Measurements from ENCODE around the gene C17orf107. TPM values are rescaled to one million over a fixed set of nuclear protein-coding genes. Genes with fewer than 3 reads are reported as not detected.
"Not testable (repeated sequence)": the region's sequence is repeated elsewhere in the genome, so short reads cannot be mapped to it uniquely, and the experiment has no call there.

Gene C17orf107
- total RNA-seq, 1 experiment from 2014 or later, result 1.0 TPM

DNA sequence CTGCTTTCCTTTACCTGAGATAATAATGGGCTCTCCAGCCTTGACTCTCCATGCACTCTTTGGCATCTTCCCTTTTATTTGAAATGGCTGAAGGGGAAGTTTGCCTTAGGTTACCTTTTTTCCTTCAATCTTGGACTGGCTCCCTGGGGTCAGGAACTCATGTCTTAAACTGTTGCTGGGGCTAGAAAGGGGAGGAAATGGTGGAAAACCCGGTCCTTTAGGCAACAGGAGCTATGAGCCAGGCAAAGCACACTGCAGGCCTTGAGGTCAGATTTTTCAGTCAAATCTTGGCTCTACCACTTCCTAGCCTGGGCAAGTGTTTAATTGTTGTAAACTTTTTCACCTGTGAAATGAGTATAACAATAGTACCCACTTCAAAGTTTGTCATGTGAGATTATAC lies 36.0 kb upstream of the C17orf107 start:
- H3K4me1 ChIP-seq, result no peaks in the 10 kb centered on the region
- Mint-ChIP-seq H3K27me3 (ENCODE audit: insufficient read depth, unreplicated experiment) (no peaks in the 10 kb centered on the region), H3K27ac (ENCODE audit: unreplicated experiment) (no peak overlapping the region), H3K9me3 (ENCODE audit: unreplicated experiment) (no peaks in the 10 kb centered on the region), H3K4me3 (ENCODE audit: unreplicated experiment) (no peak overlapping the region), H3K36me3 (ENCODE audit: insufficient read depth, unreplicated experiment) (no peaks in the 10 kb centered on the region), H3K4me1 (ENCODE audit: low read depth, unreplicated experiment) (no peaks in the 10 kb centered on the region)
- H3K27me3 ChIP-seq (replicated peaks; ENCODE audit: control insufficient read depth, insufficient read depth, low read length), result no peaks in the 10 kb centered on the region
- intact Hi-C loops (cut with micrococcal nuclease; ENCODE audit: unreplicated experiment), result no loop called here
- no peaks in the 10 kb centered on the region for H3K9me3 ChIP-seq
- no peak for DNase-seq
- H3K36me3 ChIP-seq (ENCODE audit: control insufficient read depth, insufficient read depth, low read length), result no peaks in the 10 kb centered on the region
- H3K4me3 ChIP-seq (ENCODE audit: low read depth, low read length), result no peak overlapping the region
- no TSS peak for BruUV-seq (replicated peaks)
- ChIA-PET POLR2A (no interaction called here), CTCF (no interaction called here)
- TF ChIP-seq CTCF (IDR thresholded peaks at IDR 0.05; ENCODE audit: insufficient read depth in 1 of 2, low read depth in 1 of 2, low read length in 1 of 2, severe bottlenecking in 1 of 2, unreplicated experiment in 1 of 2), result no peak

DNA sequence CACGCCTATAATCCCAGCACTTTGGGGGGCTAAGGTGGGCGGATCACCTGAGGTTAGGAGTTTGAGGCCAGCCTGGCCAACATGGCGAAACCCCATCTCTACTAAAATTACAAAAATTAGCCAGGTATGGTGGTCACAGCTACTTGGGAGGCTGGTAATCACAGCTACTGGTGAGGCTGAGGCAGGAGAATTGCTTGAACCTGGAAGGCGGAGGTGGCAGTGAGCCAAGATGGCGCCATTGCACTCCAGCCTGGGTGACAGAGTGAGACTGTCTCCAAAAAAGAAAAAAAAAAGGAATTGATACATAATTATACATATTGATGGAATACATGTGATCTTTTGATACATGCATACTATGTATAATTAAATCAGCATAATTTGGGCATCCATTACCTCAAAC lies 31.8 kb upstream of the C17orf107 start:
- H3K4me3 Mint-ChIP-seq (ENCODE audit: unreplicated experiment); H3K36me3 ChIP-seq (ENCODE audit: control insufficient read depth, insufficient read depth, low read length); H3K9me3 Mint-ChIP-seq (ENCODE audit: unreplicated experiment); H3K4me3 ChIP-seq (ENCODE audit: low read depth, low read length); H3K27me3 ChIP-seq (replicated peaks; ENCODE audit: control insufficient read depth, insufficient read depth, low read length); intact Hi-C loops (cut with micrococcal nuclease; ENCODE audit: unreplicated experiment); H3K4me1 Mint-ChIP-seq (ENCODE audit: low read depth, unreplicated experiment); H3K9me3 ChIP-seq; H3K4me1 ChIP-seq; H3K27ac Mint-ChIP-seq (ENCODE audit: unreplicated experiment); H3K36me3 Mint-ChIP-seq (ENCODE audit: insufficient read depth, unreplicated experiment); DNase-seq; H3K27me3 Mint-ChIP-seq (ENCODE audit: insufficient read depth, unreplicated experiment); BruUV-seq (replicated peaks): not testable (repeated sequence)
- POLR2A ChIA-PET, result interaction anchor here (0.6 kb wide), 1 partner anchor 44 kb away, joined by 3 read pairs; no protein-coding TSS in a partner anchor
- CTCF ChIA-PET, result interaction anchor here (0.7 kb wide), 1 partner anchor 137 kb away, joined by 3 read pairs; no protein-coding TSS in a partner anchor

DNA sequence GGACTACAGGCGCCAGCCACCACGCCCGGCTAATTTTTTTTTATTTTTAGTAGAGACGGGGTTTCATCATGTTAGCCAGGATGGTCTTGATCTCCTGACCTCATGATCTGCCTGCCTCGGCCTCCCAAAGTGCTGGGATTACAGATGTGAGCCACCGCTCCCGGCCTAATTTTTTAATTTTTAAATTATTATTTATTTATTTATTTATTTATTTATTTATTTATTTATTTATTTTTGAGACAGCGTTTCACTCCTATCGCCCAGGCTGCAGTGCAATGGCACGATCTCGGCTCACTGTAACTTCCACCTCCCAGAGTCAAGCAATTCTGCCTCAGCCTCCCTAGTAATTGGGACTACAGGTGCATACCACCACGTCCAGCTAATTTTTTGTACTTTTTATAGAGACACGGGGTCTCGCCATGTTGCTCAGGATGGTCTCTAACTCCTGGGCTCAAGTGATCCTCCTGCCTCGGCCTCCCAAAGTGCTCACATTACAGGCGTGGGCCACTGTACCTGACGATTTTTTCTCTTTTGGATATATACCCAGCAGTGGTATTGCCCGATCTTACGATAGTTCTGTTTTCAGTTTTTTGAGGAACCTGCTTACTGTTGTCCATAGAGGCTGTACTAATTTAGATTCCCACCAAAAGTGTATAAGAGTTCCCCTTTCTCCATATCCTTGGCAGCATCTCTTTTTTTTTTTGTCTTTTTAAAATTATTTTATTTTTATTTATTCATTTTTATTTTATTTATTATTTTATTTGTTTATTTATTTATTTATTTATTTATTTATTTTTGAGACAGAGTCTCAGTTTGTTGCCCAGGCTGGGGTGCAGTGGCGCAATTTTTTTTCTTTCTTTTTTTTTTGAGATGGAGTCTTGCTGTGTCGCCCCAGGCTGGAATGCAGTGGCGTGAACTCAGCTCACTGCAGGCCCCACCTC lies 30.0 kb upstream of the C17orf107 start:
- POLR2A ChIA-PET; H3K36me3 ChIP-seq (ENCODE audit: control insufficient read depth, insufficient read depth, low read length); H3K4me1 Mint-ChIP-seq (ENCODE audit: low read depth, unreplicated experiment); H3K4me1 ChIP-seq; H3K4me3 ChIP-seq (ENCODE audit: low read depth, low read length); H3K9me3 ChIP-seq; H3K36me3 Mint-ChIP-seq (ENCODE audit: insufficient read depth, unreplicated experiment); DNase-seq; H3K27me3 ChIP-seq (replicated peaks; ENCODE audit: control insufficient read depth, insufficient read depth, low read length); BruUV-seq (replicated peaks); intact Hi-C loops (cut with micrococcal nuclease; ENCODE audit: unreplicated experiment); H3K4me3 Mint-ChIP-seq (ENCODE audit: unreplicated experiment); H3K27me3 Mint-ChIP-seq (ENCODE audit: insufficient read depth, unreplicated experiment); H3K27ac Mint-ChIP-seq (ENCODE audit: unreplicated experiment); CTCF ChIA-PET; H3K9me3 Mint-ChIP-seq (ENCODE audit: unreplicated experiment): not testable (repeated sequence)

DNA sequence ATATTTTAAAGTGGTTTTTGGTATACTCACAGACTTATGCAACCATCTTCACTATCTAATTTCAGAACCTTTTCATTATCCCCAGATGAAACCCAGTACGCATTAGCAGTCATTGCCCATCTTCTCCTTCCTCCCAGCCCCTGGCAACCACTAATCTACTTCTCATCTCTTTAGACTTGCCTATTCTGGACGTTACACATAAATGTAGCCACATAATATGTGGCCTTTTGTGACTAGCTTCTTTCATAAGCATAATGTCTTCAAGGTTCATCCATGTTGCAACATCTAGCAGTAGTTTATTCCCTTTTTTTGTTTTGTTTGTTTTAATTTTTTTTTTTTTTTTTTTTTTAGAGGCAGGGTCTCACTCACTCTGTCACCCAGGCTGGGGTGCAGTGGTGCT lies 28.5 kb upstream of the C17orf107 start:
- Histone ChIP-seq H3K4me1 (no peaks in the 10 kb centered on the region), H3K27me3 (replicated peaks; ENCODE audit: control insufficient read depth, insufficient read depth, low read length) (no peaks in the 10 kb centered on the region), H3K4me3 (ENCODE audit: low read depth, low read length) (no peak overlapping the region), H3K36me3 (ENCODE audit: control insufficient read depth, insufficient read depth, low read length) (no peaks in the 10 kb centered on the region), H3K9me3 (no peaks in the 10 kb centered on the region)
- H3K4me3 Mint-ChIP-seq (ENCODE audit: unreplicated experiment), result no peak overlapping the region
- TF ChIP-seq CTCF (IDR thresholded peaks at IDR 0.05; ENCODE audit: insufficient read depth in 1 of 2, low read depth in 1 of 2, low read length in 1 of 2, severe bottlenecking in 1 of 2, unreplicated experiment in 1 of 2), result no peak
- POLR2A ChIA-PET, result no interaction called here
- H3K9me3 Mint-ChIP-seq (ENCODE audit: unreplicated experiment), result no peaks in the 10 kb centered on the region
- H3K27me3 Mint-ChIP-seq (ENCODE audit: insufficient read depth, unreplicated experiment), result no peaks in the 10 kb centered on the region
- H3K27ac Mint-ChIP-seq (ENCODE audit: unreplicated experiment), result no peak overlapping the region
- H3K36me3 Mint-ChIP-seq (ENCODE audit: insufficient read depth, unreplicated experiment), result peaks cover 6% of the 10 kb centered on the region
- intact Hi-C loops (cut with micrococcal nuclease; ENCODE audit: unreplicated experiment), result no loop called here
- H3K4me1 Mint-ChIP-seq (ENCODE audit: low read depth, unreplicated experiment), result no peaks in the 10 kb centered on the region
- DNase-seq, result no peak
- CTCF ChIA-PET, result interaction anchor here (0.7 kb wide), 1 partner anchor 43 kb away, joined by 8 read pairs; no protein-coding TSS in a partner anchor
- no TSS peak for BruUV-seq (replicated peaks)
